GM23248 (cell line): ENCODE data around the gene NSUN7. TPM values are rescaled to one million over a fixed set of nuclear protein-coding genes. Genes with fewer than 3 reads are reported as not detected.

Experiments
- DNase-seq: peaks from one replicate; pipeline ENCODE4 v3.0.0-alpha.2; 2015
- H2AFZ ChIP-seq: fragments of 200-600 bp; sonication (generic); 2 replicates; pipeline ENCODE4 v1.6.1; 2016; ENCODE audit warnings: antibody characterized with exemption
- H3F3A ChIP-seq: fragments of 200-600 bp; sonication (generic); 2 replicates; pipeline ENCODE4 v1.6.1; 2016; ENCODE audit warnings: mild to moderate bottlenecking, antibody characterized with exemption, mixed run types; ENCODE audit not compliant: insufficient read depth
- H3K27ac ChIP-seq: fragments of 200-600 bp; sonication (generic); 2 replicates; pipeline ENCODE4 v1.5.1; 2016; ENCODE audit warnings: mild to moderate bottlenecking
- H3K27me3 ChIP-seq: fragments of 200-600 bp; sonication (generic); replicated peaks from 2 replicates; pipeline ENCODE4 v1.6.1; 2016; ENCODE audit warnings: mild to moderate bottlenecking; ENCODE audit not compliant: insufficient read depth
- H3K36me3 ChIP-seq: fragments of 200-600 bp; sonication (generic); 2 replicates; pipeline ENCODE4 v1.6.1; 2016; ENCODE audit warnings: low read depth, mild to moderate bottlenecking
- H3K4me1 ChIP-seq: fragments of 200-600 bp; sonication (generic); 2 replicates; pipeline ENCODE4 v1.6.1; 2016; ENCODE audit warnings: mild to moderate bottlenecking; ENCODE audit not compliant: insufficient read depth
- H3K4me2 ChIP-seq: fragments of 200-600 bp; sonication (generic); one replicate; pipeline ENCODE4 v1.6.1; 2016; ENCODE audit warnings: mild to moderate bottlenecking; ENCODE audit not compliant: unreplicated experiment
- H3K4me3 ChIP-seq: fragments of 200-600 bp; sonication (generic); 2 replicates; pipeline ENCODE4 v1.5.1; 2016; ENCODE audit warnings: mild to moderate bottlenecking
- H3K79me2 ChIP-seq: fragments of 200-600 bp; sonication (generic); 2 replicates; pipeline ENCODE4 v1.6.1; 2016; ENCODE audit warnings: mild to moderate bottlenecking; ENCODE audit not compliant: insufficient read depth
- H3K9ac ChIP-seq: fragments of 200-600 bp; sonication (generic); 2 replicates; pipeline ENCODE4 v1.6.1; 2016; ENCODE audit warnings: mild to moderate bottlenecking
- H3K9me2 ChIP-seq: fragments of 200-600 bp; sonication (generic); 2 replicates; pipeline ENCODE4 v1.6.1; 2016; ENCODE audit warnings: mixed run types, mild to moderate bottlenecking, moderate library complexity; ENCODE audit not compliant: insufficient read depth
- H3K9me3 ChIP-seq: fragments of 200-600 bp; sonication (generic); one replicate; pipeline ENCODE4 v1.6.1; 2017; ENCODE audit warnings: low read depth
- H4K20me1 ChIP-seq: fragments of 200-600 bp; sonication (generic); 2 replicates; pipeline ENCODE4 v1.6.0; 2016; ENCODE audit not compliant: insufficient read depth
- EZH2 ChIP-seq: fragments of 200-600 bp; sonication (generic); IDR thresholded peaks from 2 replicates; pipeline ENCODE4 v1.6.1; 2018; ENCODE audit warnings: antibody characterized with exemption, mild to moderate bottlenecking; ENCODE audit not compliant: insufficient read depth, poor library complexity, severe bottlenecking
- EZH2phosphoT487 ChIP-seq: fragments of 200-600 bp; sonication (generic); IDR thresholded peaks from 2 replicates; pipeline ENCODE4 v1.6.1; 2018; ENCODE audit warnings: antibody characterized with exemption, moderate library complexity, mild to moderate bottlenecking, low read depth; ENCODE audit not compliant: insufficient read depth
- WGBS, 2 experiments: methylation state at CpG; one replicate each; pipeline ENCODE4 v1.1.6; 2015 to 2017; ENCODE audit warnings: low lambda C conversion rate in 2 of 2, low coverage in 1 of 2; ENCODE audit errors: missing lambda C conversion rate in 2 of 2; 5-methylcytosine and 5-hydroxymethylcytosine counted together
- in situ Hi-C: fragments of 300-500 bp; cut with MboI; formaldehyde crosslinking; loops from 2 replicates; pipeline ENCODE4 v1.15.0; 2020
- polyA plus RNA-seq: library from polyadenylated mRNA; unstranded; fragments of >200 nt; fragmentation: Nextera tagmentation; extraction: Ambion mirVana; gene quantifications from 2 replicates; pipeline ENCODE4 v1.2.1, GENCODE V29; 2016
- total RNA-seq: library from RNA; depleted of rRNA; stranded (reverse); fragments of >200 nt; shearing (Covaris generic); gene quantifications from 2 replicates; pipeline ENCODE4 v1.2.3, GENCODE V29; 2014

Gene NSUN7
- total and polyA plus RNA-seq, 2 experiments from 2014 or later, result 0.05 TPM; not detected in 1

GRCh38 chr4:40721730-40722171 is 28.0 kb upstream of the NSUN7 start:
- Histone ChIP-seq H3K9me3 (no peaks in the 10 kb centered on the region), H2AFZ (peak overlapping the region; percentile 53), H3K79me2 (no peaks in the 10 kb centered on the region), H3K4me2 (no peak overlapping the region), H3K4me1 (no peaks in the 10 kb centered on the region), H3F3A (no peaks in the 10 kb centered on the region), H3K36me3 (no peaks in the 10 kb centered on the region), H3K27me3 (no peaks in the 10 kb centered on the region; the same call in 1 of the 2 replicates), H3K9me2 (no peaks in the 10 kb centered on the region), H3K4me3 (no peak overlapping the region), H3K27ac (no peak overlapping the region), H3K9ac (no peak overlapping the region), H4K20me1 (no peaks in the 10 kb centered on the region)
- in situ Hi-C loops, result loop anchor here (10.0 to 25.0 kb wide), 2 partner anchors 397 to 559 kb away; no protein-coding TSS in a partner anchor
- WGBS, 2 experiments, result 83 to 90% methylated on average over 5 of the region's 5 CpGs
- TF ChIP-seq EZH2 (no peak), EZH2phosphoT487 (no peak)
- DNase-seq, result peak; percentile 41

GRCh38 chr4:40722576-40723161 is 27.1 kb upstream of the NSUN7 start:
- 84 to 91% methylated on average over 5 of the region's 5 CpGs for WGBS, 2 experiments
- Histone ChIP-seq H3K9me3 (no peaks in the 10 kb centered on the region), H4K20me1 (no peaks in the 10 kb centered on the region), H3K4me3 (no peak overlapping the region), H3K9ac (no peak overlapping the region), H3K9me2 (no peaks in the 10 kb centered on the region), H3K4me1 (no peaks in the 10 kb centered on the region), H3K27me3 (no peaks in the 10 kb centered on the region; the same call in 1 of the 2 replicates), H3F3A (no peaks in the 10 kb centered on the region), H3K4me2 (no peak overlapping the region), H3K27ac (no peak overlapping the region), H2AFZ (0 out of 2 replicates have a peak overlapping the region, but pooled peaks have one; percentile 53), H3K36me3 (no peaks in the 10 kb centered on the region), H3K79me2 (no peaks in the 10 kb centered on the region)
- DNase-seq, result no peak
- TF ChIP-seq EZH2 (no peak), EZH2phosphoT487 (no peak)
- in situ Hi-C loops, result loop anchor here (10.0 to 25.0 kb wide), 2 partner anchors 398 to 560 kb away; no protein-coding TSS in a partner anchor

- TF ChIP-seq EZH2 (no peak), EZH2phosphoT487 (no peak)
- no peak overlapping the region for H3K9ac ChIP-seq
- no peaks in the 10 kb centered on the region for H3K36me3 ChIP-seq
- no peak overlapping the region for H3K4me2 ChIP-seq
- H3K9me2 ChIP-seq, result no peaks in the 10 kb centered on the region
- H3K27ac ChIP-seq, result no peak overlapping the region
- H4K20me1 ChIP-seq, result no peaks in the 10 kb centered on the region
- no peak overlapping the region for H2AFZ ChIP-seq
- no peaks in the 10 kb centered on the region for H3K79me2 ChIP-seq
- no peaks in the 10 kb centered on the region for H3F3A ChIP-seq
- 86 to 94% methylated on average over 3 of the region's 3 CpGs for WGBS, 2 experiments
- H3K27me3 ChIP-seq, result no peaks in the 10 kb centered on the region; the same call in none of the 2 replicates
- in situ Hi-C loops, result loop anchor here (10.0 to 25.0 kb wide), 2 partner anchors 399 to 561 kb away; no protein-coding TSS in a partner anchor
- no peak overlapping the region for H3K4me3 ChIP-seq
- DNase-seq, result no peak
- no peaks in the 10 kb centered on the region for H3K9me3 ChIP-seq
- no peaks in the 10 kb centered on the region for H3K4me1 ChIP-seq
Observed at GRCh38 chr4:40723728-40724127, 26.0 kb upstream of the NSUN7 start.

- Histone ChIP-seq H3K27me3 (no peaks in the 10 kb centered on the region; the same call in 1 of the 2 replicates), H3K36me3 (no peaks in the 10 kb centered on the region), H3K4me3 (no peak overlapping the region), H3F3A (no peaks in the 10 kb centered on the region), H3K27ac (no peak overlapping the region), H3K79me2 (no peaks in the 10 kb centered on the region), H3K9ac (no peak overlapping the region), H3K9me2 (no peaks in the 10 kb centered on the region), H3K4me2 (no peak overlapping the region), H3K4me1 (no peaks in the 10 kb centered on the region), H4K20me1 (no peaks in the 10 kb centered on the region), H3K9me3 (no peaks in the 10 kb centered on the region), H2AFZ (no peak overlapping the region)
- in situ Hi-C loops, result loop anchor here (10.0 to 25.0 kb wide), 2 partner anchors 91 to 404 kb away; partner anchors contain the start of gene RBM47
- no peak for TF ChIP-seq EZH2
- TF ChIP-seq EZH2phosphoT487, result no peak
- no peak for DNase-seq
- WGBS, 2 experiments, result 62 to 65% methylated on average over 3 of the region's 3 CpGs
Observed at GRCh38 chr4:40728333-40728732, 21.4 kb upstream of the NSUN7 start.
